ENCODE measurements around the gene MTHFD1. TPM values are rescaled to one million over a fixed set of nuclear protein-coding genes. Genes with fewer than 3 reads are reported as not detected.

The MTHFD1 gene
- total RNA-seq, 1 experiment from 2014 or later, result 153 TPM

- RAD21 ChIA-PET (ENCODE audit: low non-redundant PET in 1 of 2, low total read pairs in 2 of 2, uncharacterized antibody in 2 of 2, unreplicated experiment in 2 of 2), result no interaction called here
- 0 out of 2 replicates have a peak, but pooled peaks have one; percentile 15 for ATAC-seq
Observed at GRCh38 chr14:64464651-64465050, 76.5 kb downstream of the MTHFD1 start.

More at GRCh38 chr14:64464651-64465050, 76.5 kb downstream of the MTHFD1 start:
- Histone ChIP-seq H3K27ac (ENCODE audit: low read depth, low read length) (no peak overlapping the region), H3K79me2 (ENCODE audit: insufficient read depth, low read length) (no peaks in the 10 kb centered on the region), H3K9me3 (ENCODE audit: control insufficient read depth in 1 of 2, insufficient read depth in 1 of 2, low read depth in 1 of 2, low read length in 2 of 2) (no peaks in the 10 kb centered on the region), H3K36me3 (ENCODE audit: control insufficient read depth in 1 of 2, insufficient read depth in 2 of 2, low read length in 2 of 2) (peaks cover 2 to 5% of the 10 kb centered on the region in 2 experiments; a peak in 2 of 4 replicates), H2AFZ (ENCODE audit: low read depth, low read length, poor library complexity, severe bottlenecking) (no peak overlapping the region), H3K4me3 (replicated peaks in 1 of 2; ENCODE audit: low read depth in 1 of 2, low read length in 2 of 2) (peak overlapping the region in 1 of 2 experiments; percentile 14; a peak in 3 of 4 replicates), H3K27me3 (ENCODE audit: insufficient read depth, low read length) (no peaks in the 10 kb centered on the region), H3K9ac (ENCODE audit: low read length) (no peak overlapping the region), H3K4me1 (ENCODE audit: control insufficient read depth in 1 of 2, insufficient read depth in 2 of 2, low read length in 2 of 2) (peaks cover 0 to 4% of the 10 kb centered on the region in 2 experiments; a peak in 1 of 4 replicates), H3K4me2 (ENCODE audit: low read length) (peak overlapping the region; percentile 42; the same call in 1 of the 2 replicates), H4K20me1 (ENCODE audit: insufficient read depth) (no peaks in the 10 kb centered on the region), H3K9me2 (ENCODE audit: insufficient read depth) (no peaks in the 10 kb centered on the region)
- intact Hi-C loops (cut with micrococcal nuclease), result no loop called here
- POLR2A ChIA-PET, result no interaction called here
- no TSS peak for BruUV-seq (replicated peaks)
- no peak for DNase-seq (ENCODE audit: low read depth, low spot score)
- CTCF ChIA-PET, result no interaction called here
- TF ChIP-seq MAX (IDR thresholded peaks at IDR 0.05) (no peak), ATF3 (IDR thresholded peaks at IDR 0.05) (no peak), ZFX (IDR thresholded peaks at IDR 0.05) (no peak), YY1 (IDR thresholded peaks at IDR 0.05; ENCODE audit: extremely low read depth, insufficient replicate concordance, low read depth, low read length) (no peak), ELF1 (IDR thresholded peaks at IDR 0.05; ENCODE audit: borderline replicate concordance, low read depth) (no peak), EZH2phosphoT487 (IDR thresholded peaks at IDR 0.05; ENCODE audit: borderline replicate concordance) (no peak), SRF (IDR thresholded peaks at IDR 0.05; ENCODE audit: low read depth) (no peak), ZBTB33 (IDR thresholded peaks at IDR 0.05; ENCODE audit: extremely low read depth, insufficient replicate concordance, low read length) (no peak), SIN3A (IDR thresholded peaks at IDR 0.05; ENCODE audit: low read depth) (no peak), CTCF (IDR thresholded peaks at IDR 0.05 in 2 of 3, conservative IDR thresholded peaks at IDR 0.05 in 1 of 3; ENCODE audit: borderline replicate concordance in 1 of 3, insufficient read depth in 1 of 3, low read depth in 2 of 3, low read length in 2 of 3) (no peak), EZH2 (IDR thresholded peaks at IDR 0.05) (no peak), RAD21 (IDR thresholded peaks at IDR 0.05; ENCODE audit: low read depth) (no peak), REST (IDR thresholded peaks at IDR 0.05; ENCODE audit: low read depth) (no peak), JUND (IDR thresholded peaks at IDR 0.05) (no peak), SP1 (IDR thresholded peaks at IDR 0.05; ENCODE audit: low read depth) (no peak), ZNF274 (IDR thresholded peaks at IDR 0.05; ENCODE audit: low read depth, low read length) (no peak), POLR2A (IDR thresholded peaks at IDR 0.05; ENCODE audit: borderline replicate concordance, extremely low read depth, insufficient read depth, insufficient read length) (no peak), FOSL1 (IDR thresholded peaks at IDR 0.05; ENCODE audit: low read depth) (no peak), EGR1 (IDR thresholded peaks at IDR 0.05; ENCODE audit: low read depth) (no peak)
